Right atrium auricular region (tissue), 2 donors: ENCODE data around the gene MITF. TPM values are rescaled to one million over a fixed set of nuclear protein-coding genes. Genes with fewer than 3 reads are reported as not detected.

Source experiments
- DNase-seq: peaks from one replicate; pipeline ENCODE4 v3.0.0-alpha.2; 2019; ENCODE audit warnings: low spot score
- H3K27ac ChIP-seq, 2 donors: fragments of 200-600 bp; sonication (generic); 1 replicate in 1 of 2; 2 replicates in 1 of 2; pipeline ENCODE4 v1.5.1; 2016 to 2019
- H3K27me3 ChIP-seq, 2 donors: fragments of 200-600 bp; sonication (generic); one replicate each; pipeline versions ENCODE4 v1.5.1 to v1.6.0; 2017 to 2019
- H3K36me3 ChIP-seq: fragments of 200-600 bp; sonication (generic); one replicate; pipeline ENCODE4 v1.5.1; 2016
- H3K4me1 ChIP-seq, 2 donors: fragments of 200-600 bp; sonication (generic); one replicate each; pipeline versions ENCODE4 v1.5.1 to v1.6.0; 2017 to 2019
- H3K4me3 ChIP-seq, 2 donors: fragments of 200-600 bp; sonication (generic); 1 replicate in 1 of 2; 2 replicates in 1 of 2; pipeline ENCODE4 v1.5.1; 2017 to 2019; ENCODE audit warnings: mild to moderate bottlenecking in 1 of 2, moderate library complexity in 1 of 2
- H3K9me3 ChIP-seq, 2 donors: fragments of 200-600 bp; sonication (generic); one replicate each; pipeline ENCODE4 v1.5.1; 2019
- total RNA-seq, 2 donors: library from RNA; depleted of rRNA; stranded (reverse); fragments of >200 nt; gene quantifications; one replicate each; pipeline ENCODE4 v1.1.0, GENCODE V29; 2016
- TF ChIP-seq, protein P1 (sequence below), 2 donors: fragments of 200-600 bp; sonication (generic); IDR thresholded peaks; one replicate each; pipeline ENCODE4 v1.5.1; 2019; ENCODE audit warnings: antibody characterized with exemption in 2 of 2

Gene MITF
- total RNA-seq, 2 donors from 2014 or later, result 47.6 to 68.6 TPM

DNA sequence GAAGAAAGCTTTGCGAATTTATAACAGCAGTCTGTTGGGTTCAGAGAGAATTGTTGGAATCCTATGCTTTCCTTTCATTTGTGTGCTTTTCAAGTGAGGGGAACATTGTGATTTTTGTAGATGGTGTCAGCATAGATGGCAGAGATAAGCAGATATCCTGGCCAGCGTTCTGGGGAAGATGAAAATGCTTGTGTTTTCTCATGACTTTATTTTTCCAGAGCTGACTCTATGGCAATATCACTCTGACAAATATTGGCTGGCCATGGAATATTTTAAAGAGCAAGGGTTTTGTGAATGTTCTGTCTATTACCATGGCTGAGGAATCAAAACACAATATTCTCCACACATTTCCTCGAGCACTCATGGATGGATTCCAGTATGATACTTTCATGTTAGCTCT lies 108.8 kb downstream of the MITF start:
- H3K4me1 ChIP-seq, result peaks cover 0 to 27% of the 10 kb centered on the region in 2 donors
- H3K27ac ChIP-seq, result no peak overlapping the region
- no peak for DNase-seq
- H3K9me3 ChIP-seq, result no peaks in the 10 kb centered on the region
- no peaks in the 10 kb centered on the region for H3K36me3 ChIP-seq
- H3K27me3 ChIP-seq, result no peaks in the 10 kb centered on the region
- TF ChIP-seq, protein P1, sequence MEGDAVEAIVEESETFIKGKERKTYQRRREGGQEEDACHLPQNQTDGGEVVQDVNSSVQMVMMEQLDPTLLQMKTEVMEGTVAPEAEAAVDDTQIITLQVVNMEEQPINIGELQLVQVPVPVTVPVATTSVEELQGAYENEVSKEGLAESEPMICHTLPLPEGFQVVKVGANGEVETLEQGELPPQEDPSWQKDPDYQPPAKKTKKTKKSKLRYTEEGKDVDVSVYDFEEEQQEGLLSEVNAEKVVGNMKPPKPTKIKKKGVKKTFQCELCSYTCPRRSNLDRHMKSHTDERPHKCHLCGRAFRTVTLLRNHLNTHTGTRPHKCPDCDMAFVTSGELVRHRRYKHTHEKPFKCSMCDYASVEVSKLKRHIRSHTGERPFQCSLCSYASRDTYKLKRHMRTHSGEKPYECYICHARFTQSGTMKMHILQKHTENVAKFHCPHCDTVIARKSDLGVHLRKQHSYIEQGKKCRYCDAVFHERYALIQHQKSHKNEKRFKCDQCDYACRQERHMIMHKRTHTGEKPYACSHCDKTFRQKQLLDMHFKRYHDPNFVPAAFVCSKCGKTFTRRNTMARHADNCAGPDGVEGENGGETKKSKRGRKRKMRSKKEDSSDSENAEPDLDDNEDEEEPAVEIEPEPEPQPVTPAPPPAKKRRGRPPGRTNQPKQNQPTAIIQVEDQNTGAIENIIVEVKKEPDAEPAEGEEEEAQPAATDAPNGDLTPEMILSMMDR (IDR thresholded peaks at IDR 0.05), result no peak
- no peak overlapping the region for H3K4me3 ChIP-seq

- TF ChIP-seq, protein P1 (IDR thresholded peaks at IDR 0.05), result no peak
- Histone ChIP-seq H3K4me1 (peaks cover 0 to 37% of the 10 kb centered on the region in 2 donors), H3K4me3 (no peak overlapping the region), H3K27me3 (no peaks in the 10 kb centered on the region), H3K9me3 (no peaks in the 10 kb centered on the region), H3K27ac (no peak overlapping the region), H3K36me3 (no peaks in the 10 kb centered on the region)
- DNase-seq, result no peak
These were observed 111.6 kb downstream of the MITF start for GRCh38 chr3:69850849-69851248.

DNA sequence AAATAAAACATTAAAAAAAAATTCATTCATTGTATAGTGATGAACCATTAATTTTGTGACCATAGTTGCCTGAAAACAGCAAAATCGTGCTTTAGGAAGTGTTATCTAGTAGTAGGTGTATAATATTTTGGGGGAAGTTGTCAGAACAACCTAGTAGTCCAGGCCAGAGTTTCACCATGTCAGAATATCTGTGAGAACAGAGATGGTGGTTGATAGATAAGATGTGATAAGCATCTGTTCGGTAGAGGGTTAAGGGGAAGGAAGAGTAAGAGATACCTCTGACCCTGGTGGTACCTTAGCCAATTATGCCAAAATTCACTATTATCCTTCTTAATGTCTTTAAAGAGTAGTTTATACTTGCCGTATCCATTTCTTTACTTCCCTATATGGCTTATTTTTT lies 113.8 kb downstream of the MITF start:
- no peak overlapping the region for H3K27ac ChIP-seq
- peaks cover 0 to 35% of the 10 kb centered on the region in 2 donors for H3K4me1 ChIP-seq

GRCh38 chr3:69855436-69856162 lies 116.3 kb downstream of the MITF start:
- Histone ChIP-seq H3K4me1 (peaks cover 0 to 26% of the 10 kb centered on the region in 2 donors), H3K27me3 (no peaks in the 10 kb centered on the region), H3K27ac (peak overlapping the region; percentile 35 to 55), H3K36me3 (no peaks in the 10 kb centered on the region), H3K4me3 (no peak overlapping the region), H3K9me3 (no peaks in the 10 kb centered on the region)
- TF ChIP-seq, protein P1 (IDR thresholded peaks at IDR 0.05), result peak; percentile 30 to 56
- no peak for DNase-seq

More for the DNA sequence above, 113.8 kb downstream of the MITF start:
- no peaks in the 10 kb centered on the region for H3K36me3 ChIP-seq
- TF ChIP-seq, protein P1 (IDR thresholded peaks at IDR 0.05), result no peak
- DNase-seq, result no peak
- H3K4me3 ChIP-seq, result no peak overlapping the region
- H3K9me3 ChIP-seq, result no peaks in the 10 kb centered on the region
- H3K27me3 ChIP-seq, result no peaks in the 10 kb centered on the region

GRCh38 chr3:69856965-69857705 lies 117.9 kb downstream of the MITF start:
- DNase-seq, result no peak
- Histone ChIP-seq H3K27me3 (no peaks in the 10 kb centered on the region), H3K36me3 (no peaks in the 10 kb centered on the region), H3K27ac (peak overlapping the region in 1 of 2 donors; percentile 55), H3K4me1 (peaks cover 0 to 25% of the 10 kb centered on the region in 2 donors), H3K9me3 (no peaks in the 10 kb centered on the region), H3K4me3 (no peak overlapping the region)
- TF ChIP-seq, protein P1 (IDR thresholded peaks at IDR 0.05), result no peak
